OCI-LY7 (cell line): ENCODE results near the gene ATP6V1B1.

Experiments
- EZH2phosphoT487 ChIP-seq: fragments of 200-600 bp; sonication (generic); IDR thresholded peaks from 2 replicates; pipeline ENCODE4 v1.6.1; 2018; ENCODE audit warnings: low read depth, borderline replicate concordance, mild to moderate bottlenecking, mixed run types, antibody characterized with exemption, low read length, moderate library complexity, mixed read lengths
- TF ChIP-seq, protein P1 (sequence below): fragments of 200-600 bp; sonication (generic); conservative IDR thresholded peaks from 2 replicates; pipeline ENCODE4 v1.5.1; 2014; ENCODE audit warnings: mild to moderate bottlenecking, antibody characterized with exemption, low read length, moderate library complexity, mixed read lengths

DNA sequence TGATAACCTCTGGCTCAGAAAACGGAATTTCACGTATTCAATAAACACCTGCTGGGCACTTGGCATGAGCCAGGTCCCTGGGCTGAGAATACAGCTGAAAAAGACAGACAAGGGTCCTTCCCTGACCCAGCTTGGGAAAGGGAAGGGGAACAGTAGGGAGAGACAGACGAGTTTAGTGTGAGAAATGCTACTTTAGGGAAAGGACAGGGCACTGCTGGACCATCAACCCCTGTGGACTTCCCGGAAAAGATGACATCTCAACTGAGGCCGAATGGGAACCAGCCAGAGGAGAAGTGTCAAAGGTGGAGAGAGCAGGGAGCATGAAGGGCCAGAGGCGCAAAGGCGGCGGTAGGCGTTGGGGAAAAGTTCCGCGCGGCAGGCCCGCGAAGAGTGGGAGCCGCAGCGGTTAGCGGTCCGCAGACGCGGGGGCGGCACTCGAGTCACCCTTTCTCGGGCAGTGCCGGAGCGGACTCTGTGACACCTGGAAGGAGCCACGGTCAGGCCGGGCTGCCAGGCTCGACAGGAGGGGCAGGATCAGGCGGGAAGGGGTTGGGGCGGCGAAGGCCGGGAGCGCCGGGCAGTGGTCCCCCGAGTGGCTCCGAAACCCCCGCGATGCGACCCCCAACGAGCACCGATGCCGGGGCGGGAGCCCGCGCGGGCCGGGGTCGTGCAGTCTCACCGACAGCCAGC, 58.5 kb downstream of the ATP6V1B1 start:
- TF ChIP-seq, protein P1, sequence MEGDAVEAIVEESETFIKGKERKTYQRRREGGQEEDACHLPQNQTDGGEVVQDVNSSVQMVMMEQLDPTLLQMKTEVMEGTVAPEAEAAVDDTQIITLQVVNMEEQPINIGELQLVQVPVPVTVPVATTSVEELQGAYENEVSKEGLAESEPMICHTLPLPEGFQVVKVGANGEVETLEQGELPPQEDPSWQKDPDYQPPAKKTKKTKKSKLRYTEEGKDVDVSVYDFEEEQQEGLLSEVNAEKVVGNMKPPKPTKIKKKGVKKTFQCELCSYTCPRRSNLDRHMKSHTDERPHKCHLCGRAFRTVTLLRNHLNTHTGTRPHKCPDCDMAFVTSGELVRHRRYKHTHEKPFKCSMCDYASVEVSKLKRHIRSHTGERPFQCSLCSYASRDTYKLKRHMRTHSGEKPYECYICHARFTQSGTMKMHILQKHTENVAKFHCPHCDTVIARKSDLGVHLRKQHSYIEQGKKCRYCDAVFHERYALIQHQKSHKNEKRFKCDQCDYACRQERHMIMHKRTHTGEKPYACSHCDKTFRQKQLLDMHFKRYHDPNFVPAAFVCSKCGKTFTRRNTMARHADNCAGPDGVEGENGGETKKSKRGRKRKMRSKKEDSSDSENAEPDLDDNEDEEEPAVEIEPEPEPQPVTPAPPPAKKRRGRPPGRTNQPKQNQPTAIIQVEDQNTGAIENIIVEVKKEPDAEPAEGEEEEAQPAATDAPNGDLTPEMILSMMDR: no peak
- TF ChIP-seq EZH2phosphoT487: no peak
